HEK293 (cell line): ENCODE results near the gene NRG2.

Experiments
- CTCF ChIA-PET: fragments of 350-600 bp; formaldehyde crosslinking; extraction: SDS; loops from one replicate; lab custom pipeline; 2021; ENCODE audit warnings: antibody characterized with exemption; lab: Yijun Ruan, JAX
- POLR2A ChIA-PET: fragments of 300-600 bp; formaldehyde crosslinking; extraction: SDS; loops from one replicate; lab custom pipeline; 2020; ENCODE audit warnings: antibody characterized with exemption, inconsistent platforms; lab: Yijun Ruan, JAX
- H3K27ac ChIP-seq: fragments of 200-500 bp; sonication (Bioruptor generic); 2 replicates; pipeline ENCODE4 v1.5.1; 2014; ENCODE audit warnings: low read depth, low read length, control low read depth, inconsistent platforms; ENCODE audit errors: extremely low read depth
- H3K36me3 ChIP-seq, 2 experiments: fragments of 200-500 bp in 1 of 2; sonication (Bioruptor generic) in 1 of 2; 1 replicate in 1 of 2; 2 replicates in 1 of 2; pipeline ENCODE4 v1.5.1; 2014 to 2017; ENCODE audit warnings: inconsistent platforms in 2 of 2, low read length in 2 of 2; ENCODE audit not compliant: control insufficient read depth in 2 of 2, insufficient read depth in 1 of 2
- H3K4me1 ChIP-seq: fragments of 200-500 bp; sonication (Bioruptor generic); 2 replicates; pipeline ENCODE4 v1.5.1; 2014; ENCODE audit warnings: mild to moderate bottlenecking, low read length, inconsistent platforms; ENCODE audit not compliant: control insufficient read depth, insufficient read depth
- H3K4me3 ChIP-seq: 2 replicates; pipeline ENCODE4 v1.5.1; 2011; ENCODE audit warnings: low read depth, mild to moderate bottlenecking, control low read depth, low read length, moderate library complexity
- H3K9me3 ChIP-seq: fragments of 200-500 bp; sonication (Bioruptor generic); 2 replicates; pipeline ENCODE4 v1.5.1; 2014; ENCODE audit warnings: low read depth, low read length, inconsistent platforms; ENCODE audit not compliant: control insufficient read depth, insufficient read depth
- CTCF ChIP-seq: fragments of 450-650 bp; formaldehyde crosslinking; IDR thresholded peaks from 2 replicates; pipeline ENCODE4 v1.5.1; 2016; ENCODE audit warnings: missing biosample characterization, missing genetic modification characterization
- EGR2 ChIP-seq: fragments of 450-650 bp; formaldehyde crosslinking; IDR thresholded peaks from 2 replicates; pipeline ENCODE4 v1.5.1; 2016; ENCODE audit warnings: low read depth, missing biosample characterization, missing genetic modification characterization
- HOXA7 ChIP-seq: sonication (generic); formaldehyde crosslinking; IDR thresholded peaks from 2 replicates; pipeline ENCODE4 v1.8.1; 2022; ENCODE audit warnings: missing genetic modification reagents, borderline replicate concordance
- HOXC10 ChIP-seq: sonication (generic); formaldehyde crosslinking; IDR thresholded peaks from 2 replicates; pipeline ENCODE4 v1.8.1; 2023; ENCODE audit warnings: mild to moderate bottlenecking, missing genetic modification reagents
- HOXD13 ChIP-seq: sonication (generic); formaldehyde crosslinking; IDR thresholded peaks from 2 replicates; pipeline ENCODE4 v1.8.0; 2022; ENCODE audit warnings: missing genetic modification reagents, borderline replicate concordance
- KLF1 ChIP-seq: fragments of 450-650 bp; formaldehyde crosslinking; IDR thresholded peaks from 2 replicates; pipeline ENCODE4 v1.5.1; 2016; ENCODE audit warnings: missing biosample characterization, missing genetic modification characterization
- MEIS1 ChIP-seq: sonication (generic); formaldehyde crosslinking; IDR thresholded peaks from 2 replicates; pipeline ENCODE4 v1.8.1; 2022; ENCODE audit warnings: missing genetic modification reagents, mild to moderate bottlenecking, borderline replicate concordance
- OVOL3 ChIP-seq: fragments of 450-650 bp; formaldehyde crosslinking; IDR thresholded peaks from 2 replicates; pipeline ENCODE4 v1.5.1; 2016; ENCODE audit warnings: missing biosample characterization, missing genetic modification characterization
- PRDM1 ChIP-seq: fragments of 450-650 bp; formaldehyde crosslinking; IDR thresholded peaks from 2 replicates; pipeline ENCODE4; 2016; ENCODE audit warnings: missing biosample characterization, missing genetic modification characterization
- PRDM10 ChIP-seq: fragments of 450-650 bp; formaldehyde crosslinking; IDR thresholded peaks from 2 replicates; pipeline ENCODE4 v1.5.1; 2016; ENCODE audit warnings: missing biosample characterization, missing genetic modification characterization
- SETDB1 ChIP-seq: IDR thresholded peaks from one replicate; pipeline ENCODE4 v1.6.1; 2017; ENCODE audit warnings: mild to moderate bottlenecking, low read length, moderate library complexity, mixed read lengths; ENCODE audit not compliant: insufficient read length
- YY2 ChIP-seq: fragments of 450-650 bp; formaldehyde crosslinking; IDR thresholded peaks from 2 replicates; pipeline ENCODE4 v1.5.1; 2016; ENCODE audit warnings: missing biosample characterization, missing genetic modification characterization
- ZBTB7A ChIP-seq: fragments of 450-650 bp; formaldehyde crosslinking; IDR thresholded peaks from 2 replicates; pipeline ENCODE4 v1.5.1; 2016; ENCODE audit warnings: low read depth, missing biosample characterization, missing genetic modification characterization
- ZEB2 ChIP-seq: fragments of 450-650 bp; formaldehyde crosslinking; IDR thresholded peaks from 2 replicates; pipeline ENCODE4 v1.5.1; 2016; ENCODE audit warnings: missing biosample characterization, missing genetic modification characterization
- ZFP3 ChIP-seq: fragments of 450-650 bp; formaldehyde crosslinking; IDR thresholded peaks from 2 replicates; pipeline ENCODE4 v1.5.1; 2016; ENCODE audit warnings: low read depth, missing biosample characterization, missing genetic modification characterization
- ZNF112 ChIP-seq: fragments of 450-650 bp; formaldehyde crosslinking; IDR thresholded peaks from 2 replicates; pipeline ENCODE4 v1.5.0; 2017; ENCODE audit warnings: missing biosample characterization, missing genetic modification characterization
- ZNF19 ChIP-seq: fragments of 450-650 bp; formaldehyde crosslinking; IDR thresholded peaks from 2 replicates; pipeline ENCODE4; 2016; ENCODE audit warnings: missing biosample characterization, missing genetic modification characterization, low read depth
- ZNF280C ChIP-seq: fragments of 450-650 bp; formaldehyde crosslinking; IDR thresholded peaks from 2 replicates; pipeline ENCODE4 v1.5.1; 2016; ENCODE audit warnings: missing biosample characterization, missing genetic modification characterization
- ZNF292 ChIP-seq: fragments of 450-650 bp; formaldehyde crosslinking; IDR thresholded peaks from 2 replicates; pipeline ENCODE4 v1.5.1; 2016; ENCODE audit warnings: low read depth, missing biosample characterization, missing genetic modification characterization, borderline replicate concordance
- ZNF350 ChIP-seq: fragments of 450-650 bp; formaldehyde crosslinking; IDR thresholded peaks from 2 replicates; pipeline ENCODE4 v1.5.0; 2017; ENCODE audit warnings: missing biosample characterization, mild to moderate bottlenecking, missing genetic modification characterization
- ZNF391 ChIP-seq: fragments of 450-650 bp; formaldehyde crosslinking; IDR thresholded peaks from 2 replicates; pipeline ENCODE4 v1.5.1; 2016; ENCODE audit warnings: low read depth, missing biosample characterization, missing genetic modification characterization, borderline replicate concordance
- ZNF404 ChIP-seq: fragments of 450-650 bp; formaldehyde crosslinking; IDR thresholded peaks from 2 replicates; pipeline ENCODE4 v1.5.1; 2017; ENCODE audit warnings: missing biosample characterization, missing genetic modification characterization
- ZNF426 ChIP-seq: fragments of 450-650 bp; formaldehyde crosslinking; IDR thresholded peaks from 2 replicates; pipeline ENCODE4 v1.5.1; 2017; ENCODE audit warnings: missing biosample characterization, missing genetic modification characterization, mild to moderate bottlenecking, inconsistent platforms, moderate library complexity
- ZNF514 ChIP-seq: fragments of 450-650 bp; formaldehyde crosslinking; IDR thresholded peaks from 2 replicates; pipeline ENCODE4 v1.5.1; 2016; ENCODE audit warnings: missing biosample characterization, missing genetic modification characterization
- ZNF544 ChIP-seq: fragments of 450-650 bp; formaldehyde crosslinking; IDR thresholded peaks from 2 replicates; pipeline ENCODE4 v1.5.0; 2017; ENCODE audit warnings: missing biosample characterization, missing genetic modification characterization
- ZNF549 ChIP-seq: fragments of 450-650 bp; IDR thresholded peaks from 2 replicates; pipeline ENCODE4 v1.5.1; 2018; ENCODE audit warnings: missing biosample characterization, missing genetic modification characterization, mild to moderate bottlenecking, inconsistent platforms, moderate library complexity
- ZNF561 ChIP-seq: fragments of 450-650 bp; IDR thresholded peaks from 2 replicates; pipeline ENCODE4 v1.5.1; 2018; ENCODE audit warnings: missing biosample characterization, missing genetic modification characterization, borderline replicate concordance
- ZNF677 ChIP-seq: fragments of 450-650 bp; IDR thresholded peaks from 2 replicates; pipeline ENCODE4 v1.5.0; 2018; ENCODE audit warnings: missing biosample characterization, mild to moderate bottlenecking, missing genetic modification characterization, moderate library complexity
- ZNF76 ChIP-seq: fragments of 450-650 bp; formaldehyde crosslinking; IDR thresholded peaks from 2 replicates; pipeline ENCODE4; 2016; ENCODE audit warnings: low read depth, missing biosample characterization, missing genetic modification characterization, borderline replicate concordance
- ZNF843 ChIP-seq: fragments of 450-650 bp; formaldehyde crosslinking; IDR thresholded peaks from 2 replicates; pipeline ENCODE4 v1.5.1; 2016; ENCODE audit warnings: missing biosample characterization, missing genetic modification characterization
- ZXDB ChIP-seq: fragments of 450-650 bp; formaldehyde crosslinking; IDR thresholded peaks from 2 replicates; pipeline ENCODE4 v1.5.1; 2016; ENCODE audit warnings: missing biosample characterization, missing genetic modification characterization

Gene NRG2

GRCh38 chr5:139888370-139888769 lies 154.7 kb downstream of the NRG2 start:
- CTCF ChIA-PET, result interaction anchor here (0.7 to 2.5 kb wide), 2 partner anchors 78 to 81 kb away, joined by 3 to 12 read pairs; no protein-coding TSS in a partner anchor
- POLR2A ChIA-PET, result no interaction called here
- no peaks in the 10 kb centered on the region for H3K4me1 ChIP-seq
- TF ChIP-seq ZNF404, result no peak
- TF ChIP-seq ZNF843, result no peak
- TF ChIP-seq ZNF350 (tag by site-specific recombination), result no peak
- no peak for TF ChIP-seq ZNF549 (tag by site-specific recombination)
- TF ChIP-seq HOXD13 (CRISPR knock-in tag), result no peak
- no peak for TF ChIP-seq HOXC10 (CRISPR knock-in tag)
- TF ChIP-seq ZNF112 (tag by site-specific recombination), result no peak
- no peak for TF ChIP-seq ZFP3 (tag by site-specific recombination)
- TF ChIP-seq HOXA7 (CRISPR knock-in tag), result no peak
- no peak for TF ChIP-seq ZNF280C (tag by site-specific recombination)
- no peak for TF ChIP-seq EGR2 (tag by site-specific recombination)
- TF ChIP-seq ZNF19 (tag by site-specific recombination), result no peak
- TF ChIP-seq ZNF561 (tag by site-specific recombination), result no peak
- TF ChIP-seq ZNF677, result no peak
- no peak for TF ChIP-seq PRDM1 (tag by site-specific recombination)
- TF ChIP-seq CTCF (tag by site-specific recombination), result no peak
- TF ChIP-seq ZEB2 (tag by site-specific recombination), result no peak
- no peak for TF ChIP-seq ZBTB7A (tag by site-specific recombination)
- no peak for TF ChIP-seq ZNF514 (tag by site-specific recombination)
- TF ChIP-seq ZNF426 (tag by site-specific recombination), result no peak
- no peaks in the 10 kb centered on the region for H3K9me3 ChIP-seq
- no peaks in the 10 kb centered on the region; a peak in 1 of 3 replicates for H3K36me3 ChIP-seq
- H3K4me3 ChIP-seq, result no peak overlapping the region
- no peak overlapping the region for H3K27ac ChIP-seq

GRCh38 chr5:139886213-139886612 lies 156.9 kb downstream of the NRG2 start:
- no peak overlapping the region for H3K27ac ChIP-seq
- H3K9me3 ChIP-seq, result no peaks in the 10 kb centered on the region
- H3K4me1 ChIP-seq, result no peaks in the 10 kb centered on the region
- POLR2A ChIA-PET, result no interaction called here
- no peak overlapping the region for H3K4me3 ChIP-seq
- CTCF ChIA-PET, result interaction anchor here (1.0 kb wide), 1 partner anchor 83 kb away, joined by 4 read pairs; no protein-coding TSS in a partner anchor
- no peaks in the 10 kb centered on the region; a peak in 1 of 3 replicates for H3K36me3 ChIP-seq
- TF ChIP-seq PRDM10 (no peak), ZXDB (no peak), ZNF391 (no peak), ZNF350 (tag by site-specific recombination) (no peak), ZBTB7A (tag by site-specific recombination) (no peak), OVOL3 (tag by site-specific recombination) (no peak), ZNF544 (tag by site-specific recombination) (no peak), YY2 (no peak), ZNF76 (tag by site-specific recombination) (no peak), HOXA7 (CRISPR knock-in tag) (no peak), KLF1 (tag by site-specific recombination) (no peak), SETDB1 (no peak), ZNF292 (no peak), MEIS1 (no peak)
